Measurements from ENCODE around the gene TMEFF1. TPM values are rescaled to one million over a fixed set of nuclear protein-coding genes. Genes with fewer than 3 reads are reported as not detected.
A peak's percentile ranks its signal among the peaks of the same experiment; 100 is the strongest.

The TMEFF1 gene
- total RNA-seq, 1 donor from 2014 or later, result 0.20 TPM

GRCh38 chr9:100598641-100599145 lies 125.7 kb downstream of the TMEFF1 start:
- ATAC-seq, result peak; percentile 85

GRCh38 chr9:100600521-100601079 lies 127.7 kb downstream of the TMEFF1 start:
- no peak for DNase-seq (ENCODE audit: low spot score)
- ATAC-seq, result no peak

More at GRCh38 chr9:100598641-100599145, 125.7 kb downstream of the TMEFF1 start:
- peak; percentile 83 for DNase-seq (ENCODE audit: low spot score)

- ATAC-seq (peak; percentile 77), DNase-seq (ENCODE audit: low spot score) (no peak)
Observed at GRCh38 chr9:100601216-100601615, 128.3 kb downstream of the TMEFF1 start.

GRCh38 chr9:100602342-100602801 lies 129.4 kb downstream of the TMEFF1 start:
- no peak for DNase-seq (ENCODE audit: low spot score)
- ATAC-seq, result peak; percentile 66

- DNase-seq (ENCODE audit: low spot score) (no peak), ATAC-seq (no peak)
Observed at GRCh38 chr9:100605405-100605804, 132.5 kb downstream of the TMEFF1 start.

GRCh38 chr9:100619194-100619593 lies 146.2 kb downstream of the TMEFF1 start:
- no peak for ATAC-seq
- DNase-seq (ENCODE audit: low spot score), result no peak

- no peak for DNase-seq (ENCODE audit: low spot score)
- no peak for ATAC-seq
Observed at GRCh38 chr9:100619665-100620064, 146.7 kb downstream of the TMEFF1 start.

- DNase-seq (ENCODE audit: low spot score), result no peak
- ATAC-seq, result no peak
Observed at GRCh38 chr9:100623969-100624368, 151.0 kb downstream of the TMEFF1 start.

- ATAC-seq (no peak), DNase-seq (ENCODE audit: low spot score) (no peak)
Observed at GRCh38 chr9:100626949-100627348, 154.0 kb downstream of the TMEFF1 start.

Other genes with a start within 250 kb of the TMEFF1 start
- 2.3 TPM for gene TEX10, start 120.2 kb upstream of the TMEFF1 start, total RNA-seq
- 7.1 TPM for gene MSANTD3, start 46.0 kb upstream of the TMEFF1 start, total RNA-seq
- gene CAVIN4, start 104.9 kb downstream of the TMEFF1 start, total RNA-seq, result 0.13 TPM

All from left lobe of liver (tissue), 2 donors.